Measurements from ENCODE around the gene LYST.

DNA sequence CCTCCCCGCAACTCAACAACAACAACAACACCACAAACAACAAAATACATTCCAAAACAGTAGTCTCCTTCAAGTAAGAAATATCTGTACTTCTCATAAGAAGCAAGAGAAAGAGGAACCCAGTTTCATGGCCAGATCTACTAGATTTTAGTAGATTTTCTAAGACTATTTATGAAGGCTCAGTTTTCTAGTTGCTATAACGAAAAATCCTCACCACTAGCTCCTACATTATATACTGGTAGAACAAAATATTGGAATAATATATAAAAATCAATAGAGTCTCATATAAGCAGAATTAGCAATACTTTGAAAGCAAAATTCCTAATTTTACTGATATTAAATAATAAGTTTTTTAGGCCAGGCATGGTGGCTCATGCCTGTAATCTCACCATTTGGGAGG, 86.9 kb downstream of the LYST start:
- TF ChIP-seq POLR2A (IDR thresholded peaks at IDR 0.05) = no peak
- TF ChIP-seq, protein P1, sequence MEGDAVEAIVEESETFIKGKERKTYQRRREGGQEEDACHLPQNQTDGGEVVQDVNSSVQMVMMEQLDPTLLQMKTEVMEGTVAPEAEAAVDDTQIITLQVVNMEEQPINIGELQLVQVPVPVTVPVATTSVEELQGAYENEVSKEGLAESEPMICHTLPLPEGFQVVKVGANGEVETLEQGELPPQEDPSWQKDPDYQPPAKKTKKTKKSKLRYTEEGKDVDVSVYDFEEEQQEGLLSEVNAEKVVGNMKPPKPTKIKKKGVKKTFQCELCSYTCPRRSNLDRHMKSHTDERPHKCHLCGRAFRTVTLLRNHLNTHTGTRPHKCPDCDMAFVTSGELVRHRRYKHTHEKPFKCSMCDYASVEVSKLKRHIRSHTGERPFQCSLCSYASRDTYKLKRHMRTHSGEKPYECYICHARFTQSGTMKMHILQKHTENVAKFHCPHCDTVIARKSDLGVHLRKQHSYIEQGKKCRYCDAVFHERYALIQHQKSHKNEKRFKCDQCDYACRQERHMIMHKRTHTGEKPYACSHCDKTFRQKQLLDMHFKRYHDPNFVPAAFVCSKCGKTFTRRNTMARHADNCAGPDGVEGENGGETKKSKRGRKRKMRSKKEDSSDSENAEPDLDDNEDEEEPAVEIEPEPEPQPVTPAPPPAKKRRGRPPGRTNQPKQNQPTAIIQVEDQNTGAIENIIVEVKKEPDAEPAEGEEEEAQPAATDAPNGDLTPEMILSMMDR (IDR thresholded peaks at IDR 0.05) = no peak

Measured in stomach (tissue), 4 donors.